ENCODE data around the gene TRIP4.
"Not testable (repeated sequence)": the region's sequence is repeated elsewhere in the genome, so short reads cannot be mapped to it uniquely, and the experiment has no call there.

Gene TRIP4

GRCh38 chr15:64490598-64491259 lies 103.1 kb downstream of the TRIP4 start:
- no peak for DNase-seq

DNA sequence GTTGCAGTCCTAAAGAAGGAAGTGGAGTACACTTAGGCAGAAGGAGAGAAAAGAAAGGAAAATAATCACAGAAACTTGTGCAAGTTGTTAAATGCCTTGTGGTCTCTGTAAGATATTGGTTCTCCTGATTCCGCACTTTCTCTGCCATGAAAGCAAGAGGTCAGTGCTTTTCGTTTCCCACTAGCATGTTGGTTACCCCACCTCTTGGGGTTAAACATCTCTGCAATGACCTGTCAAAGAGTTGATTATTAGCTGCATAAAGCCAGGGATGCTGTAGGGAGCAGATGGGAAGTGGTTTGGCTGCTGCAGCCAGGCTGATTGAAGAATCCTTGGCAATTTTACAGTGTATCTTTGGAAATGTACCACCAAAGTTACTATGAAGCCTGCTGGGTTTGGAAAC lies 106.0 kb downstream of the TRIP4 start:
- DNase-seq = no peak

GRCh38 chr15:64495968-64496367 lies 108.3 kb downstream of the TRIP4 start:
- not testable (repeated sequence) for DNase-seq

DNA sequence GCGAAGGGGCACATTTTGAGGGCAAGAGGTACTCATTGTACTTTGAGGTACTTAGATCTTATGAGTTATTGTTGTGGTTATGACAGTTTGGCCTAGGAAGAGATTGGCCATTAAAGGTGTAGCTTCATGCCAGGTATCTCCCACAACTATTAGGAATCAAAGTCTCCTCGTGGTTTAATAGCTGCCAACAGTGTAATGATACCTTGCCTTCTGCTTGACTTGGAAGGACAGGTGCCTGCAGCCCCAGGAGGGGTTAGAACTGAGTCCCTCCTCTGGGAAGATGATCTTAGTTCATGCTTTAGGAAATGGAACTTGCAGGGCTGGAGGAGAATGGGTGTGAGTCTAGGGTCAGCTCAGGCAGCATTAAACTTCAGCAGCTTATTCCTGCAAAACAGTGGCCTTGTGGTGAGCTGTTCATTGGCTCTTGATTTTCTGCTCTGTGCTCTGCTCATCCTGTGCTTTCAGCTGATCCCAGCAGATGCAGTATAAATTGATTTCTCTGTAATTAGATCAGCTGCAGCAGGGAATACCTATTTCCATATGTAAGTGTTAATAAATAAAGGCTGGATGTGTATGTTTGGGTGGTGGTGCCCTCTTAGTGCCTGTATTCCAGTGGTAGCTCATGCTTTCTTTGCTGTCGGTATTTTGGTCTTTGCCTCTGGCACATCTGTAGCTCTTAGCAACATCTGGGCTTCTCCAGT lies 113.2 kb downstream of the TRIP4 start:
- no peak for DNase-seq

- no peak for DNase-seq
These were observed 113.7 kb downstream of the TRIP4 start for GRCh38 chr15:64501396-64501715.

GRCh38 chr15:64502151-64502550 lies 114.5 kb downstream of the TRIP4 start:
- no peak for DNase-seq

- DNase-seq = no peak
These were observed 114.9 kb downstream of the TRIP4 start for GRCh38 chr15:64502551-64502950.

GRCh38 chr15:64503197-64503596 lies 115.6 kb downstream of the TRIP4 start:
- DNase-seq = no peak

- no peak for DNase-seq
These were observed 116.0 kb downstream of the TRIP4 start for GRCh38 chr15:64503640-64504039.
